Measurements from ENCODE around the gene PKN2.
A peak's percentile ranks its signal among the peaks of the same experiment; 100 is the strongest.
"Not testable (repeated sequence)": the region's sequence is repeated elsewhere in the genome, so short reads cannot be mapped to it uniquely, and the experiment has no call there.

Gene PKN2

DNA sequence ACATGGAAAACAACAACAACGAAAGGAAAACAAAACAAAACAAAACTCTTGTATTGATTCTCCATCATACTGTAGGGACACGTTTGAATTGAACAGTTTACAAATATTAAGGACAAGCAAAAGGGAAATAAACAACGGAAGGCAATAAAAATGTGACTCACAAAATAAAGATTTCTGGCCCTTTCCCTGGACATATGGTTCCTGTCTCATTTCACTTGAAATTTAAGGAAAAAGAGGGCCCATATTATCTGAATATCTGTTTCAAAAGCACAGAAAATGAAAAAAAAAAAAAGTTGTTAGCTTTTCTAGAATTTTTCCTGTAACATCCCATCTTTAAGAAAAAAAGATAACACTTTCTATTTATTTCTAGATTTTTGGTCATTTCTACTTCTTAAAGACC is 3.6 kb upstream of the PKN2 start:
- DNase-seq = no peak

DNA sequence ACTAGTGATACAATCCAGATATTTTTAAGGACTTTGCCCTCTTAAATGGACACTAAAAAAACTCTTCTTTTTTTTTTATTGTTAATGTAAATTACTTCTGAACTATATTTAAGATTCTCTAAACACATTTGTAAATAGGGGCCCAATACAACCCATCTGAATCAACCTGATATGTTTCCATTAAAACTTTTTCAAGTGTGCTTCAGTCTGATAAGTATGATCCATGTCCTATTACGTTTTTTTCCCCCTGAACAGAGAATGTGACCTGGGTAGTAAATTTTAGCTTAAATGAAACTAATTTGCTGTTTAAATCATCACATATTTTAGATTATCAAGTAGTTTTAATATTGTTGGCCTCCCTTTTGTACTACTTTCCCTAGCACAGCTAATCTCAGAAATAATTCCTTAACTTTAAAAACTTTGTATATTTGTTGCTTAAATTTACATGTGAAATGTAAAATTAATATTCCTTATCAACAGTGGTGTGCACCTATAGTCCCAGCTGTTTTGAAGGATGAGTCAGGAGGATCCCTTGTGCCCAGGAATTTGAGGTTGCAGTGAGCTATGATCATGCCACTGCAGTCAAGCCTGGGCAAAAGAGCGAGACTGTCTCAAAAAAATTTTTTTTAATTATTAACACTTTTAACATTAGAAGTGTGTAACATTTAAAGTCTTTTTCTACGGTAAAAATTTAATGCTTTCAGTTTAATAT is 3.0 kb upstream of the PKN2 start:
- DNase-seq = no peak

DNA sequence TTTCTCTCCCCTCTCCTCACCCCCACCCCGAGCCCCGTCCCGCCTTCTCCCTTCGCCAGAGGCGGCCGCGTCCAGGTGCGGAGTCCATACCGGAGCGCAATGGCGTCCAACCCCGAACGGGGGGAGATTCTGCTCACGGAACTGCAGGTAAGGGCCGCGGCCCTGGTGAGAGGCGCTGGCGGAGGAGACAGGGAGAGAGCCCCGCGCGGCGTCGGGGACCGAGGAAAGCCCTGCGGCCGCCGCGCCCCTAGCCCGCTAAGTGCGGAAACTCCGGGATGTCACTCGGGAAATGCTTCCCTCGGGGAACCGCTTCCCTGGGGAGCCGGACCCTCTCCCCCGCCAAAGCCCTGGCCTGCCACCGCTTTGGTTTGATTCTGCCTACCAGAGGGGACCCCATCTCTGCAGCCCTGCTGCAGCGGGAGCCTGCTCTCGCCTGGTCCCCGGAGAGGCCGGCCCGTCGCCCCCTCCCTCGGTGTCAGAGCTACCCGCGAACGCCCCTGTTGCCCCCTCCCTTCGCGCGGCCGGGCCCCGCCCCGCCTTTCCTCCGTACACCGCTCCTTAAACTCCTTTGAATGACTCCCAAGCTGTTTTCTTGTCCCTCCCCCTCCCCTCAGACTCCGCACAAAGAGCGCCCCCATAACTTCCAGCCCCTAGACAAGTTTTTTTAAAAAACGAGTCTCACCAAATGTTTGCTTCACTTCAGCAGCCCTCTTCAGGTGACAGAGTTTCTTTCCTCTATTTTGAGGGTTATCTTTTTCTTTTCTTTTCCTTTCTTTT is 597 bp downstream of the PKN2 start:
- peak; percentile 8 for DNase-seq

DNA sequence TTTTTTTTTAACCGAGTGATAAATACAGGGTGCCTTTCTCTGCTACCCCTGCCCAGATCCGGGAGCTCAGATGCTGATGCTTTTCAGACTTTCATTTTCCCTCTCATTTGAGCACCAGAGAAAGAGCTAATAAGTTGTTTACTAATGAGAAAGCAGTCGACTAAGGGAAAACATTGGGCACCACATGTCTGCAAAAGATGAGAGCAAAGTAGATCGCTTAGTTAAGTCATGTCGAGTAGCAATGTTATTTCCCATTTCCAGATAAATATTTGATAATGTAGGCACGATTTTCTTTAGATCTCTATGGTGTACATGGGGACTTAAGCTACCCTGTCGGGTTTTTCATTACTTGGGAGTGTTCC is 1.2 kb downstream of the PKN2 start:
- no peak for DNase-seq

DNA sequence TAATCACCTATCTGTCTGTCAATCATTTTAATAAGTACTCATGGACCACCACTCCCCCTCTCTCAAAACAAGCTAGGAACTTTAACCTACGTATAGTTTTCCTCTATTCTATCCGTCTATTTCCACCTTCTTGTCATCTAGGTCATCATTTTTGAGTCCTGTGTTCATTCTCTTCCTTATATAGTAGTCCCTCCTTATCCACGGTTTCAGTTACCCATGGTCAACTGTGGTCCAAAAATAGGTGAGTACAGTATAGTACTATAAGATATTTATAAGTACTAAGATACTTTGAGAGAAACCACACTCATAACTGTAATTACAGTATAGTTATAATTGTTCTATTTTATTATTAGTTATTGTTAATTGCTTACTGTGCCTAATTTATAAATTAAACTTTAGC is 7.5 kb downstream of the PKN2 start:
- DNase-seq = no peak

DNA sequence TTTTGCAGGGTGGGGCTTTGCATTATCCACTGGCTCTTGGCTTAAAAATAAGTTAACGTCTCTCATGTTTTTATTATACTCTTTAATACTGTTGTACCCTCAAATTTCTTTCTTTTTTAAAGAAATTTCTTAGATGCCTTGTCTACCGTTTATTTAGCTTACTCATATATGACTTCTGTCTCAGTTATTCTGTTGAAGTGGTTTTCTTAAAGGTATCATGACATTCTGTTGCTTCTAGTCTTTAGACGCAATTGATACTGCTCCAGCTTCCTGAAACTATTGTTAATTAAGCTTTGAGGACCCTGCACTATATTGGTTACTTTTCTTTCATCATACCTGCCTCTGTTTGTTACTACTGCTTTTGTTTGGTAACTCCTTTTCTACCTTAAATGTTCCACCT is 11.7 kb downstream of the PKN2 start:
- no peak for DNase-seq

DNA sequence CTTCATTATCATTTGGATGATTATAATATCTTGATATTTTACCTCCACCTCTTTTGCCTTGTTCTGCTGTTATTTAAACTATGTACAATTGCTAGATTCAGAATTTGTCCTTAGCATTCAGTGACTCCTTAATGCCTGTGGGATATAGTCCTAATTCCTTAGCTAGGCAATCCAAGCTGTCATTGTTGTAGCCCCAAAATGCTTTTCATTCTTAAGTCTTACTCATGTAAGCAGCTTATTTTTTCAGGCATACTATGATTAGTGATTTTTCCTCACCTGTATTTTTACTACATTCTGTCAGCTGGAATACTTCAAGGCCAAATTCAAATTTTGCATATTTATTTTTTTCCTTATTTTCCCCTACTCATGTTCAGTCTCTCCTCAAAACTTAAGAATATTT is 13.4 kb downstream of the PKN2 start:
- DNase-seq = no peak

DNA sequence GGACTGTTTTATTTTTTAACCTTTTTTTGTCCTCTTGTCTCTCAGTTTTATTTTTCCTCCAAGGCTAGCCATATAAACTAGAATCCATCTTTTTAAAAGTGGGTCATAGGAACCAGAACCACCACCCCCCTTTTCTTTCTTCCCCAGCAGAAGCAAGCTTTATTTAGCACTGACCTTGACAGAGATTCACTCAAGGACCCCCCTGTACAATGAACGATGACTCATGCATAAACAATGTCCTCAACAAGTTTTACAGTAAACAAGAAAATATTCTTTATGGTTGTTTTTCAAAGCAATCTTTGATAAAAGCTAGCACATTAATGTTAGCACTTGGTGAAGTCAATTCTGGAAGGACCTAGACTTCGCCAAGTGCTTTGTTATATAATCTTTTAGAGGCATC is 14.1 kb downstream of the PKN2 start:
- DNase-seq = no peak

DNA sequence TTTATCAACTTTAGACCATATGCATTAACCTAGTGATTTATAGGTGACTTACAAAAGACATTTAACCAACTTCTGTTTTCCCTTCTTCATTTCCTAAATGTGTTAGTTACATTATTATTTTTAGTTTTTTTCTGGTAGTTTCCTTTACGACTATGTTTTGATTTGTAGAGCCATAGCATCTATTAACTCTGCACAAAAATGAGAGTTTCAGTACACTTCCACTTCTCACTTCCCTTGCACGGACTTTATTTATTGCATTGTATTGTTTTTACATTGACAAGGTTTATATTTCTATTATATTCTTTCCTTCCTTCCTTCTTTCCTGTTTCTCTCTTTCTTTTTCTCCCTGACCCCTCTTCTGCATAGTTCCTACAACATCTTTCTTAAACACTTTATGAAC is 14.7 kb downstream of the PKN2 start:
- DNase-seq = no peak

DNA sequence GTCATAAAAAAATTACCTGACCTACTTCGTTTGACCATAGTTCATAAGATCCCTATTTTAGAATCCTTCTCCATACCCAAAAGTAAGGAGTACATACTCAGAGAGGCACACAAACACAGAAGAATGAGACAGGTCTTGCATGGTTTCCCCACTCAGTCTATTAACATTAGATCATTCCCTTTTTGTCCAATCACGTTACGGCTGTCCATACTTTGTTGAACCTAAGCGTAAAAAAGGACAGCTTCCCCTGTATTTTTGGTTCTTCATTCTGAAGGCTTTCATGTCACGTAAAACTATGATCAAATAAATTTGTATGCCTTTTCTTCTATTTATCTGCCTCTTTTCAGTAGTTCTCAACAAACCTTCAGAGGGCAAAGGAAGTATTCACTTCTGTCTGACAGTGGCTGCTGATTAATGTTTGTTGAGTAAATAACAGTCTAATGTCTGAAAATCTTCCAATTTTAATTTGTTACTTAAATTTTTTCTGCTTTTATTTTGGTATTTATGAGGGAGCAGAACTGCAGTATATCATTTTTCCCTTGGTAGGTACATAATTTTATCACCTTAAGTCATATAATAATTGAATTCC is 16.4 kb downstream of the PKN2 start:
- DNase-seq = no peak

DNA sequence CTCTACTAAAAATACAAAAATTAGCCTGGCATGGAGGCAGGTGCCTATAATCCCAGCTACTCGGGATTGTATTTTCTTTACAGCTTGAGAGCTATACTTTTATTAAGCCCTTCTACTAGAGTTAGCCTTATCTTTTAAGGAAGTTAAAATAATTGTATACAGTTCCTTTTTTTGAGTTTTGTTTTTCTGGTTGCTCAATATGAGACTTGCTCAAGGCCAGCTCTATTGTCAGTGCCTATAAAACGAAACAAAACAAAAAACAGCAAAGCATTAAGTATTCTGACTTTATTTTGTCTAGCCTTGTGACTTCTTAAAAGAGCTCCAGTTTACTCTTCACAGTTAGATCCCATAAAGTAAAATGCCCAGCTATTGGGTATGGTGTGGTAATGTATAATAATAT is 17.2 kb downstream of the PKN2 start:
- DNase-seq = no peak

DNA sequence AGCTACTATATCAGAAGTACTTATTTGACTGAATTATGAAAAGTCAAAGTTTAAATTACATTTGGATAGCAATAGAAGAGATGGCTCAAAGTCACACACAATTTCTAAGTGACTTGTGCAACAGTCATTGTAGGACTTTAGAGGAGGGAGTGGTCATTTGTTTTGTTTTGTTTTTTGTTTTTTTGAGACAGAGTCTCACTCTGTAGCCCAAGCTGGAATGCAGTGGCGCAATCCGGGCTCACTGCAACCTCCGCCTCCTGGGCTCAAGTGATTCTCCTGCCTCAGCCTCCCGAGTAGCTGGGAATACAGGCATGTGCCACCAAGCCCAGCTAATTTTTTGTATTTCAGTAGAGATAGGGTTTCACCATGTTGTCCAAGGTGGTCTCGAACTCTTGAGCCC is 17.7 kb downstream of the PKN2 start:
- DNase-seq = not testable (repeated sequence)

DNA sequence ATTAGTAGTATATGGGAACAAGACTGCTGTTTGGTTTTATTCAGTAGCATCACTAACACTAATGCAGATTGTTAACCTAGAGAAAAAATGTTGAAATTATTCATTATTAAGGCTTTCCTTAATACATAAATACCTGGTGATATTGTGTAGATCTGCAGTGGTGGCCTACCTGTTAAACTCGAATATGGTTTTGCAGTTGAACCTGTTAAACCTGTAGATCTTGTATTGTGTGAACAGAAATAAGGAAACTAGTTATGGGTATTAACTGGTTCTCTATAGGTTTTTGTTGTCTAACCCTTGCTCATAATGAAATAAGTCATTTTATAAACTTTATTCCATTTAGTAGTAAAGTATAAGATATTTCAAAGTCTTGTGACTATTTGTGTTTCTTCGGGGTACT is 23.9 kb downstream of the PKN2 start:
- DNase-seq = no peak

DNA sequence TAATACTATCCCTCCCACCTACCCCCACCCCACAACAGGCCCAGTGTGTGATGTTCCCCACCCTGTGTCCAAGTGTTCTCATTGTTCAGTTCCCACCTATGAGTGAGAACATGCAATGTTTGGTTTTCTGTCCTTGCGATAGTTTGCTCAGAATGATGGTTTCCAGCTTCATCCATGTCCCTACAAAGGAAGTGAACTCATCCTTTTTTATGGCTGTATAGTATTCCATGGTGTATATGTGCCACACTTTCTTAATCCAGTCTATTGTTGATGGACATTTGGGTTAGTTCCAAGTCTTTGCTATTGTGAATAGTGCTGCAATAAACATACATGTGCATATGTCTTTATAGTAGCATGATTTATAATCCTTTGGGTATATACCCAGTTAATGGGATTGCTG is 28.8 kb downstream of the PKN2 start:
- not testable (repeated sequence) for DNase-seq

DNA sequence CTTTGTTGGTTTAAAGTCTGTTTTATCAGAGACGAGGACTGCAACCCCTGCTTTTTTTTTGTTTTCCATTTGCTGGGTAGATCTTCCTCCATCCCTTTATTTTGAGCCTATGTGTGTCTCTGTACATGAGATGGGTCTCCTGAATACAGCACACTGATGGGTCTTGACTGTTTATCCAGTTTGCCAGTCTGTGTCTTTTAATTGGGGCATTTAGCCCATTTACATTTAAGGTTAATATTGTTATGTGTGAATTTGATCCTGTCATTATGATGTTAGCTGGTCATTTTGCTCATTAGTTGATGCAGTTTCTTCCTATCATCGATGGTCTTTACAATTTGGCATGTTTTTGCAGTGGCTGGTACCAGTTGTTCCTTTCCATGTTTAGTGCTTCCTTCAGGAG is 32.5 kb downstream of the PKN2 start:
- DNase-seq = not testable (repeated sequence)

DNA sequence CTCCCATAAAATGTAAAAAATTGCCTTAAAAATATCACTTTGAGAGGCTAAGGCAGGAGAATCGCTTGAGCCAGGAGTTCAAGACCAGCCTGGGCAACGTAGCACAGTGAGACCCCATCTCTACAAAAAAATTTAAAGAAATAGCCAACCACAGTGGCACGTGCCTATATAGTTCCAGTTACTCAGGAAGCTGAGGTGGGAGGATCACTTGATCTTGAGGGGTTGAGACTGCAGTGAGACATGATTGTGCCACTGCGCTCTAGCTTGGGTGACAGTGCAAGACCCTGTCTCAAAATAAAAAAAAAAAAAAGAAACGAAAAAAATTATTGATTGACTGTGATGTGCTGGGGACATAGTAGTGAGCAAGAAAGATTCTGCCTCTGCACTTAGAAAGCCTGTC is 38.4 kb downstream of the PKN2 start:
- DNase-seq = no peak

DNA sequence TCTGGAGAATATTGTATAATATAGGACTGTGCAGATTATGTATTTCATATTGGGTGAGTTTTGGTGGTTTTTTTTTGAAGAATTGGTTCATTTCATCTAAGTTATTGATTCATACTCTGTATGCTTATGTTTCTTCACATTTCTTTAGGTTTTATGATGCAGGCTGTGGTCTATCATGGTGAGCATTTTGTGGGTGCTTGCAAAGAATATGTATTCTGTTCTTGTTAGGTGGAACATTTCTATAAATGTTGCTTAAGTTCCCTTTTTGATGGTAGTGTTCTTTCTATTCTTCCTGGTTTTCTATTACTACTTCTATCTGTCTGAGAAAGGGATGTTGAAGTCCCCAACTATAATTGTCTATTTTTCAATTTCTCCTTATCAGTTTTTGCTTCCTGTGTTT is 42.6 kb downstream of the PKN2 start:
- DNase-seq = no peak

DNA sequence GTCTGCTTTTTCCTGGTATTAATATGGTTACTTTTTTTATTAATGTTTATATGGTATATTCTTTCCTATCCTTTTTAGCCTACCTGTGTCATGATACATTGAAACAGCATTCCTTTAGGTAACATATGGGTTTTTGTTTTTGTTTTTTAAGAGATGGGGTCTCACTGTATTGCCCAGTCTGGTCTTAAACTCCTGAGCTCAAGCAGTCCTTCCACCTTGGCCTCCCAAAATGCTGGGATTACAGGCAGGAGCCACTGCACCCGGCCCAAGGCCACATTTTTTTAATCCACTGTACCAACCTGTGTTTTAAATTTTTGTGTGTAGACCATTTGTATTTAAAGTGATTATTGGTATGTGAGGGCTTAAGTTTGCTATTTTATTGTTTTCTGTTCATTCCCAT is 43.1 kb downstream of the PKN2 start:
- no peak for DNase-seq

DNA sequence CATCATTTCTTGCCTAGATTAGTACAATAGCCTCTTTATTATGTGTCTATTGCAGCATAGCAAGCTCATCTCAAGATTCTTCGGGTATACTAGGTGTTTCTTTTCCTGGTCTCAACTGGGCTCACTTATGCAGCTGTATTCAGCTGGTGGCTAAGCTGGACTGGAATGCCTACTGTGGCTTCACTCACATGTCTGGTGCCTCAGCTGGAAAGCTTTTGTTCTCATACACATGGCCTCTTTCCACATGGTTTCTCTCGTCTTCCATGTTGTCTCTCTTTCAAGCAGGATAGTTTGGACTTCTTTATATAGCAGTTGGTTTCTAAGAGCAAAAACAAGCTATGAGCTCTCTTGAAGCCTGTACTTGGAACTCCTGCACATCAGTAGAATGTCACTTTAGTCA is 45.2 kb downstream of the PKN2 start:
- no peak for DNase-seq

DNA sequence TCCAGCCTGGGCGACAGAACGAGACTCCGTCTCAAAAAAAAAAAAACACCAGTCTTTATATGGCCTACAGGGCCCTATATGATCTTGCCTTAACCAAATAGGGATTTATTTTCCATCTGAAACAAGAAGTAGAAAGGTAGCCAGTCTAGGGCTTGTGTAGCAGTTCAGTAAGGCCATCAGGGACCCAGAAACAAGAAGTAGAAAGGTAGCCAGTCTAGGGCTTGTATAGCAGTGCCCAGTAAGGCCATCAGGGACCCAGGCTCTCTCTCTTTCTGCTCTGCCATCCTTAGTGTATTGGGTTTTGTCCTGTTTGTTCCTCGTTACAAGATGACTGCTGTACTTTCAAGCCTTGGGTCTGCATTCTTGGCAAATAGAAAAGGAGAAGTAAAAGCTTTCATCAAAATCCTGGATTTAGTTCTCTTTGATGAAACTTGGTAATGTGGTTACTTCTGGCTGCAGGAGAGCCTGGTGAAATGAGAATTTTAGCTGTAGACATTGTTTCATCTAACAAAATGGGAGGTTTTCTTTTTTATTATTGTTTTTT is 46.1 kb downstream of the PKN2 start:
- no peak for DNase-seq

DNA sequence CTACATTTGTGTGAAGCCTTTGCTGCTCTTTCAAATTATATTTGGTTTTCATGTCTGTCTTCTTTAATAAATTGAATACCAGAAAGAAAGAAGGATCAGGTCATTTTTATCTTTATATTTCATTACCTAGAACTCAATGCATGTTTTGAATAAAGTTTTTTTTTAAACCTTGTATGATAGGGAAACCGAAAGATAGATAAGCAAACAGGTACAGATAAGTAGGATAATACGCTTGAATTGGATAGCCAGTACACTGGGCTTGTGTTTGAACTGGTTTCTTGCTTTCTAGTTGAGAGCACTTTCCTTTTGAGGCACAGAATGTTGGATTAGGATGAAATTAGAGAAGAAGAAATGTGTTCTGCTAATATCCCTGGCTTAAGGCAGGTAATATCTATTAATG is 46.9 kb downstream of the PKN2 start:
- DNase-seq = no peak

DNA sequence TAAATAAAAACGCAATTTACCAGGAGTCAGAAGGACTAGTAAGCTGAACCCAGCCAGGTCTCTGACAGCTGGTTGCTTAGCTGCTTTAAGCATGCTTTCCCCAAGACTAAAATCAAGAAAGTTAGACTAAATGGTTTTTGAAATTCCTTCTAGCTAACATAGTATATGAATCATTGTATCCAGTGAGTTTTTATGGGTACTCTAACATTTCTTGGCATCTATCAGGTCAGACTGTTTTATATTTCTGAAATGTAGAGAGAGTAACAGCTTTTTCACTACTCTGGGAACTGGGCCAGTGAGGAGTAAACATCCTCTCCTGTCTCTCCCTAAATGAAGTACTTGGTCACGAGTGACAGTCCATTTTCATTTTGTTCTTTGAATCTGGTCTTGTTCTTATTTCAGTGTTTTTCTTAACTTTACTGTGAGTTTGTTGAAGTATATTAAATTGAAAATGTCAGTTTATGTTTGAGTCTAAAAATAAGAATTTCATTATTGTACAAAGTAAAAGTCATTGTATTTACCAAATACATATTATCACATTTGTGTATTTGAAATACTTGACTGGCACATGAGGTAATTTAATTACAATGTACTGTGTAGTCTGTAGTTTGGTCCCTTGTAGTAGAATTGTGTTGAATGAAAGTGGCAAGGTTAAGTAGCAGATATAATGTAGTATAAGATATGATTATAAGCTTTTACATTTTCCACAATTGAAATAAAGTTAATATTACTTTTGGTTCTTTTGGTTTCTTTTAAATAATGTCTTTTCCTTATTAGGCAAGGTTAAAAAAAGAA is 47.6 kb downstream of the PKN2 start:
- DNase-seq = no peak

DNA sequence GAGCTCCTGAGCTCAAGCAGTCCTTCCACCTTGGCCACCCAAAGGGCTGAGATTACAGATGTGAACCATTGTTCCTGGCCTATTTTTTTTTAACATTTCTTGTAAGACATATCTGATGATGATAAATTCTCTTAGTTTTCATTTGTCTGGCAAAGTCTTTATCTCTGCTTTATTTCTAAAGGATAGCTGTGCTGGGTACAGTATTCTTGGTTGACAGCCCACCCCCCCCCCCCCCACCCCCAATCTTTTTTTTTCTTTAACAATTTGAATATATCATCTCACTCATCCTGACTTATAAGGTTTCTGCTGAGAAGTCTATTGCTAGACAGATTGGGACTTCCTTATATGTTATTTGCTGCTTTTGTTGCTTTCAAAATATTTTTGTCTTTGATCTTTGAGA is 51.3 kb downstream of the PKN2 start:
- no peak for DNase-seq
